ENCODE measurements around the gene RHCE. TPM values are rescaled to one million over a fixed set of nuclear protein-coding genes. Genes with fewer than 3 reads are reported as not detected.

The RHCE gene
- total RNA-seq, 3 donors from 2014 or later: 0.39 TPM; not detected in 2

GRCh38 chr1:25439287-25439686 is 18.7 kb upstream of the RHCE start:
- ATAC-seq: no peak
- no peak for DNase-seq
- Histone ChIP-seq H3K9me3 (no peaks in the 10 kb centered on the region), H3K4me3 (no peak overlapping the region), H3K4me1 (ENCODE audit: low read depth) (peaks cover 3% of the 10 kb centered on the region), H3K36me3 (ENCODE audit: low read depth) (no peaks in the 10 kb centered on the region)
- intact Hi-C loops (cut with DNase I, micrococcal nuclease): no loop called here
- no peak for TF ChIP-seq CTCF (IDR thresholded peaks at IDR 0.05)

GRCh38 chr1:25437672-25438071 is 17.0 kb upstream of the RHCE start:
- Histone ChIP-seq H3K9me3 (no peaks in the 10 kb centered on the region), H3K4me1 (ENCODE audit: low read depth) (peaks cover 7% of the 10 kb centered on the region), H3K4me3 (no peak overlapping the region), H3K36me3 (ENCODE audit: low read depth) (no peaks in the 10 kb centered on the region)
- intact Hi-C loops (cut with DNase I, micrococcal nuclease): no loop called here
- no peak for TF ChIP-seq CTCF (IDR thresholded peaks at IDR 0.05)
- DNase-seq (no peak), ATAC-seq (no peak)

- Histone ChIP-seq H3K9me3 (no peaks in the 10 kb centered on the region), H3K4me1 (ENCODE audit: low read depth) (peaks cover 19% of the 10 kb centered on the region), H3K4me3 (no peak overlapping the region), H3K36me3 (ENCODE audit: low read depth) (no peaks in the 10 kb centered on the region)
- no peak for TF ChIP-seq CTCF (IDR thresholded peaks at IDR 0.05)
- ATAC-seq (no peak), DNase-seq (no peak)
- intact Hi-C loops (cut with DNase I, micrococcal nuclease): no loop called here
Observed at GRCh38 chr1:25435397-25436108, 14.9 kb upstream of the RHCE start.

- DNase-seq: no peak
- no peak overlapping the region for H3K4me3 ChIP-seq
- no peaks in the 10 kb centered on the region for H3K36me3 ChIP-seq (ENCODE audit: low read depth)
- no peak for TF ChIP-seq CTCF (IDR thresholded peaks at IDR 0.05)
- H3K9me3 ChIP-seq: no peaks in the 10 kb centered on the region
- intact Hi-C loops (cut with DNase I, micrococcal nuclease): no loop called here
- H3K4me1 ChIP-seq (ENCODE audit: low read depth): peaks cover 21% of the 10 kb centered on the region
- ATAC-seq: no peak
Observed at GRCh38 chr1:25433389-25434186, 13.0 kb upstream of the RHCE start.

GRCh38 chr1:25432749-25433388 is 12.2 kb upstream of the RHCE start:
- TF ChIP-seq CTCF (IDR thresholded peaks at IDR 0.05): no peak
- peaks cover 21% of the 10 kb centered on the region for H3K4me1 ChIP-seq (ENCODE audit: low read depth)
- intact Hi-C loops (cut with DNase I, micrococcal nuclease): no loop called here
- no peak for ATAC-seq
- H3K4me3 ChIP-seq: no peak overlapping the region
- no peaks in the 10 kb centered on the region for H3K36me3 ChIP-seq (ENCODE audit: low read depth)
- DNase-seq: no peak
- H3K9me3 ChIP-seq: no peaks in the 10 kb centered on the region
